Stimulated activated CD8-positive, alpha-beta memory T cell treated with anti-CD3 and anti-CD28 coated beads, Interleukin-4, amount 100 ng/mL, for 4 hours (primary cell): ENCODE results near the gene CECR2.

ENCODE experiments used
- DNase-seq, 2 donors: peaks; one replicate each; pipeline ENCODE4 v3.0.0-alpha.2; 2020; ENCODE audit warnings: low read depth in 2 of 2, low spot score in 1 of 2

The CECR2 gene

DNA sequence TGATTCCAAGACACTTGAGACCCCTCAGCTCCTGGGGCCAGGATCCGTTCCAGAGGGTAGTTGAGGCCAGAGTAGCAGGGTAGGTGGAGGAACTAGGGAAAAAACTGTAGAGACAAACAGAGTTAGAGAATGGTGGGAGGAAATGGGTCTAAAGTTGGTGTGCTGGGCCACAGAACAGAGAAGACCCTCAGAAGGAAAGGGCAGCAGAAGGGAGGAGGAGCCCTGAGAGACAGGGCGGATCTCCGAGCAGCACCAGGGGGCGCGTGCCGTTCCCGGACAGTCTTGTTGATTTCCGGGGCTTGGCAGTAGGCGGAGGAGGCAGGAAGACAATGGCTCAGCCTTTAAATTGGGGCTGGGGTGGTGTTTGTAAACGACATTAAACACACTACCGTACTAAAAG is 2.4 kb upstream of the CECR2 start:
- no peak for DNase-seq

DNA sequence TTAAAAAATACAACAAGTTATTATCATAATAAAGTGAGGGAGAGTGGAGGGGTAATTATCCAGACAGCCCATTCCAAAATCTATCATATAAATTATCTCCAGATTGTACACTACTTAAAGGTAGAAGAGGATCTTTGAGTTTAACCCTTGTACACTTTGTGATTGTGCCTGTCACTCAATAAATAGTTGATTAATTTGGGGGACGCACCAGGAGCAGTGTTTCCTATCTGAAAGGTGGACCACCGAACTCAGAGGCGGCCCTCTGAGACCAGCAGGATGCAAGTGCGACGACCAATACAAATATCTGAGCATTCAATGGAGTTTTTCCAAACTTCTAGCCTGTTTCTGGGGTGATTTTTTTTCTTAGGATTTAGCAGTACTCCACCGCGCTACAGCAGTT is 1.1 kb upstream of the CECR2 start:
- DNase-seq = no peak

DNA sequence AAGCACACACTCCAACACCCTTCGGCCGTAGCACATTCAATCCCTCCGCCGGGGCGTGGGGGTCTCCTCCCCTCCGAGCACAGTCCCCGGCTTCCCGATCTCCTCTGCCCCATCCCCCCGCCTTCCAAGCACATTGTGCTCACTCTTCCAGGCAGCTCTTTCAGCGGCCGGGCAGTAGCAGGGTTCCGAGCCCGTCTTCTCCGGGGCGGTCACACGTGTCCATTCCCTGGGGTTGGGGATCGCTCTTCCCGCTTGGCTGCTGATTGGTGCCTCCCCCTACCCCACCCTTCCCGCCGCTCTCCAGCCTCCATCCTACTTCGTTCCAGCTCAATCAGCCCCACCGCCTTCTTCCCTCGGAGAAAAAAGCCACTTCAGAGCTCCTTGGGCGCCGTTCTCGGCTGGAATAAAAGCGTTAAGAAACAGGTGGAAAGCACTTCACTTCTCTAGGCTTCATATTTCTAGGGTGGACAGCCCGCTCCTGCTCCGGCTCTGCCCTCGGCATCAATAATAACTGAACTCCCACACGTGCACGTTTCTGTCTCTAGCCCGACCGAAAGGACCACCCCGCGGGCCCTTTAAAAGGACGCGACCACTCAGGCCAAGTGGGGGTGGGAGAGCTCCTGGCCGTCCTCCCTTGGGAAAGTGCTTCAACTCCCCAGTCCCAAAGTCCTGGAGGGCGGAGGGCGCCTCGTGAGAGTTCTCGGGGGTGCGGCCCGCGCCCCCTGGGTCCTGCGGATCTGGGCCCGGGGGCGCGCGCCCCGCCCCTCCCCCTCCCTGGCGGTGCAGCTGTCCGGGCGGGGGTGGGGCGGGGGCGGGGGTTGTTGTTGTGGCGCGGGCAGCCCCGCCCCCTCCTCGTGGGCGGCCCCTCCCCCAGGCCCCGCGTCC is 464 bp upstream of the CECR2 start:
- no peak for DNase-seq

DNA sequence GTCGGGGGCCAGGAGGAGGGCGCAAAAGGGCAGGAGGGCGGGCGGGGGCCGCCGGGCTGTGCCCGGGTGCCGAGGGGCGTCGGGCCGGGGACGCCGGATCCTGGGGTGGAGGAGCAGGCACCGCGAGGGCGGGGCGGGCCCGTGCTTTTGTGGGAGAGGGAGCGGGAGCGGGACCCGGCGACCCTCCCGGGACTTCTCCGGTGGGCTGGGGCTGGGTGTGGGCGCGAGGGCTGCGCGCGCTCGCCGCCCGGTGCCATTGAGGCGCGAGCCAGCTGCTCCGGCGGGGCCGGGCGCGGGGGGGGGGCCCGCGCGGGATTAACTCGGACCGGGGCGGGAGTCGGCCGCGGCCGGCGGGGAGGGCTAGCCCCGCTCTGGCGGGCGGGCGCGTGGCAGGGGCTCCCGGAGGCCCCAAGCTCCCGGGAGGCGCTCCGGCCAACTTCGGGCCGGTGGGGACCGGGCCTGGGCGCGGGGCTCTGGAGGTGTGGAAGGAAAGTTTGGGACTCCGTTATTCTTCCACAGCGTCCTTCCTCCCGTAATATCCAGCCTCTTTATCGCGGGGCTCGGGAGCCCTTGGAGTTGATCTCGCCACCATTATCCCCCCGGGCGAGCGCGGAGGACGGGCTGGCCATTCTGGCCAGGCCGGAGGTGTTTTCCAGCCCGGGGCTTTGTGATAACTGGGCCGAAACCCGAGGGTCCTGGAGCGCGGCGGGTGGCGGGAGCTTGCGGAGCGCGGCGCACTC is 936 bp downstream of the CECR2 start:
- no peak for DNase-seq

DNA sequence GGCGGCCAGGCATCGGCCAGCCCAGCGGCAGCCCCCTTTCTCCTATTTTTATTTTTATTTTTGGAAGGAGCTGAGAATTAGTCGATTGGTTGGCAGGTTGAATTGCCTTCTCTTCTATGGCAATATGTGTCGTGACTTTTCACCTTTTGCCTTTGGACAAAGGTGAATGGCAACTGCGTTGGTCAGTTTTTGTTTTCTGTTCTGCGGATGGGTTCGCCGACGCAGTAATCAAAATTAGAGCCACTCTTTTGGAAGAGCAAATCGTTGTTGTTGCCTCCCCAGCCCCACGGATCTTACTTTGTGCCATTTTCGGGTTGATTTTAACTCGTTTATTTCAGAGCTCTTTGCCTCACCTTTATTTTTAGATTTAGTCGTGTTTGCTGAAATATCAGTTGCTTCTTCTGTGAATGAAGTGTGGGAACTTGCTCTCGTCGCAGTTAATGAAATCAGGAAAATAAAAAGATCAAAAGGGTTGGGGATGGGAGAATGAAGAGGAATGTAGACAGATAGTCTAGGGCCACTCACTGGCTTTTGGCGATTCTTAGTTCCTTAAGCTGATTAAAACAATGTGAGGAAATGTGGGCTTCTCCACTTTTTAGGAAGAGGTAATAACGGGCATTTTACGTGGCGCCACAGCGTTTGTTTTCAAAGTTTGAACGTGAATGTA is 1.6 kb downstream of the CECR2 start:
- no peak for DNase-seq

DNA sequence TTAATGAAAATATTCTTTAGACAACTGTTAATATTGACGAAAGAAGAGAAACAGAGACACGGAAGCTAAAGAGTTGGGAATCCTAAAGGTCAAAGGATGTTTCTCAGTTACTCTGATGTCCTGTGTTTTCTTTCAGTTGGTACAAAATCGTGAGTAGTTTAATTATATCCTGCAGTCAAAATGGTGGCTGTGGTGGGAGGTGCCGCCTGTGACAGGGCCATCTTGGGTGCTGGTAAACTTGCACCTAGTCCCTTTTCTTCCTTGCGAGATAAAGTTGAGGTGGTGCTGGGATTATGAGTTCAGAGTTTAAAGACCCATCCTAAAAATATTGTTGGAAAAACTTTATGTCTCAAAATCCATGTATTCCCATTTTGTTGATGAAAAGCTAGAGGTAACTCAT is 2.2 kb downstream of the CECR2 start:
- DNase-seq = no peak

DNA sequence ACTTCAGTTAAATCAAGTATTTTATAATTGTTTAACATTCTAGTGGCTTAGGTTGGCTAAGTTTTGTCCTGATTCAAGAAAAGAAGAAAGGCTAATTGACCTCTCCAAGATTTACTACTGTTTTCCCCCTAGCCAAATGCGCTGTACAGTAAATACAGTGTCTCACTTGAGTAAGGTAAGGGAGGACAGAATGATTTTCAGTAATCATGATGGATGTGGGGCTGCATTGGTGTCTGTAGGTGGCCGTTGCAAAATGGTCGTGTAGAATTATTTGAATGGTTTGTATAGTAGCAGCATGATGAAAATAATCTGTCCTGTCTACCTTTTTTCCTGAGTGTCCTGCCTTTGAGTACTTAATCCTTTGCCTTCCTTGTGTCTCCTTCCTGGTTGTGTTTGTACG is 4.6 kb downstream of the CECR2 start:
- DNase-seq = no peak

DNA sequence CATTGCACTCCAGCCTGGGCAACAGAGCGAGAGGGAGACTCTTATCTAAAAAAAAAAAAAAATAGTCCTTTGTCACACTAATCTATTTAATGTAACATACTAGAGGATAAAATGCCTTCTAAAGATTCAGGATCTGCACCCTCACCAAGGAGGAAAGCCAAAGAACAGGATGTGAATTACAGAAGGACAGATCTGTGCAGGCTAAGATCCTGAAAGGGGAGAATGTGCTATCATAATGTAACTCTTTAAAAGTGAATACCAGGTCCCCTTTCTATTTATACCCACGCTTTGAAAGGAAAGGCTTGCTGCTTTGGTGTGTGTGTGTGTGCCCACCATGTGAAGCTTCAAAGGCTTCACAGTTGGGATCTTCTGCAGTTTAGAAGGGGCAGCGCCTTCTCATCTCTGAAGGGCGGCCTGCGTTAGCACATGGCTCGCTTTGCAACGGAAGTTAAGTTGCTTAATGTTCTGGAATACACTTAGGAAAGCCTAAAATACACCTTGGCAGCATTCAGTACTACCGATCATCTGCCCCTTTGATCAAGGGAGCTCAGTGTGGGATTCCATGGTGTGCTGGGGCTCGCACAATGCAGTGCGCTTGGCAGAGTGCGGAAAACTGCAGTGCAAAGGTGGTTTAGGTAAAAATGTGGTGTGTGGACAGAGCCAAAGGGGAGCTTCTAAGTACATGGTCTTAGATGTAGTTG is 6.8 kb downstream of the CECR2 start:
- DNase-seq = no peak

DNA sequence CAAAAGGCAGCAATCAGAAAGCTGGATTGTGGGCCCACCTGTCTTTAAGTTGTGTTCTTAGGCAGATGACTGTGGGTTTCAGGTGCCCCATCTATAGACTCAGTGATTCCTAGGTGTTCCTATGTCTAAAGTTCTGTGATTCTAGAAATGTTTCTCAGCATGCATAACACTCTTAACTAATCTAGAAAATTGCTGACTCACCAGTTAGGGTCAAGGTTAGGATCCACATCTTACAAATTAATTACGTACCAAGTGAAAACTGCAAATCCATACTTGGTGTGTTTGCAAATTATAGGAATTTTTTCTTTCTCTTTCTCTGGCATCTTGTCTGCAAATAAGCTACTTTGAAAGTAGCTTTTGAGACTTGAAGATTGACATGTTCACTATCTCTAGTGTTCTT is 7.7 kb downstream of the CECR2 start:
- DNase-seq = no peak

DNA sequence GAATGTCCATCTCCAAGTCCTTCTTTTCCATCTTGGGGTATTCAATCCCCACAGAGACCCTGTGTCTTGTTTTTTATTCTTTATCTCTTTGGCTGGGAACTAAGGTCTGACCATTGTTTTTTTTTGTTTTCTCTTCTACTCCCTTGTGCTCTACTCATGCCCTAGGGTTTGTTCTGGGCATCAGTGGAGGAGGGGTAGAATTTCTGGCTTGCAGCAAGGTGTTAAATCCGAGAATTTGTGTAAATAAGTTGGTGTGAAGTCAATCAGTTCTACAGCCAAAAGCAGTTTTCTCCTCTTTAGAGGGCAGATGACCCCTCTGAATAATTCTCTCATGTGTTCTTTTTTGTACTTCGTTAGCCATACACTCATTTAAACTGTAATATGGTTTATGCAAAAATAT is 10.7 kb downstream of the CECR2 start:
- DNase-seq = no peak

DNA sequence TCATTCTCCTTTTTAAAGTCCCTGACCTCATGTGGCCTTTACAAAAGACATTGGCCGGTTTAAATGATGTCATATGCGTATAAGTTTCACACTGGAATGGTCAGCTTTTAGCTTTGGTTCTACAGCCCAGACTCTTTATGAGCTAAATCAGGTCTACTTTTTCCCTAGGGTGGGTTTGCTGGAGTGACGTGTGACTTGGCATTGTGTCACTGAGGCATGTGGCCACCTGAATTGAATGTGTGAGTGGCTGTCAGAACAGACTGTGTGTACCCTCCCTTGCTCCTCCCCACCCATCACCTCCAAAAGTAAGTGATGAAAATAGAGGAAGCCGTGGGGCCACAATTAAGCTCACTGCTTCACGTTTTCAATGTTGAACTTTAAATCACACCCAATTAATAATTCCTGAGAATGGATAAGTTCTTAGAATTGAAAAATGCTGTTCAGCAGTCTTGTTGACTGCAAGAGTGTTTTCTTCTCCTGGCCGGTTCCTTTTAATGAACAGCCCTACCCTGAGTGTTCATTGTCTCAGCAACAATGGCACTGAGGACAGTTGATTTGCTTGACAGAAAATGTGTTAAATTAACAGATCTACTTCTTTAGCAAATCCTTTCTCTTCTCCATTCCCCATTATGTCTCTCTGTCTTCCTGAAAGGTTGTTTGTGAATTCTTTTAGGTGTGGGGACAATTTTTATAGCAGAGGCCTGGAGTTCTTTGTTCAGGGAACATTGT is 11.3 kb downstream of the CECR2 start:
- DNase-seq = no peak

DNA sequence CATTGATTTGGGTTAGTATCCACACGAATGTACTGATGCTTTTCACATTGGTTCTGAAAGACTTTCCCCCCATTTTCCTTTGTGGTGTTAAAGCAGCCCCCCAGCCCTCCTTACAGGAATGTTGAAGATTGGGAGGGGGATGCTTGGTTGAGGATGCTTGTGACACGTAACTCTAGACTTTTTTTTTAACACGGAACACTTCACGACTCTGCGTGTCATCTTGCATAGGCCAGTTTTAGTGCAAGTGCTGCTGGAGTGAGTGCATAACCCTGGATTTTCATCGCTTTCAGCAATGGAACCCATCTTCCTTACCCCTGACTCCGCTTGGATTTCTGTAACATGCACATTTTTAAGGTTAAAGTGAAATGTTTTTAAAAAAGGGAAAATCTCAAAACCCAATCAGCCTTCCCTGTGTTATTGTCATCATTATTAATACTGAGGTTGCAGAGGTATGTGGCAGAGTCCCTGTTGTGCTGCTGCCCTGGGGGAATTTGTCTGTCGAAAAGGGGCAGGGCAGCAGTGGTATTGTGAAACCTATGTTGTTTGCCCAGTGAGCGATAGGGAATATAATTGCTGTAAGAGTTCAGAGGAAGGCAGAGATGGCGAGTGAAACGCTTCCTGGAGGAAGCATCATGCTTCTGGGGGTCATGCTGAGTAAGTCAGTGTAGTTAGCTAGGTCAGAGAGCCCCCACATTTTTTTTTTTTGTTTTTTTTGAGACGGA is 12.1 kb downstream of the CECR2 start:
- no peak for DNase-seq

DNA sequence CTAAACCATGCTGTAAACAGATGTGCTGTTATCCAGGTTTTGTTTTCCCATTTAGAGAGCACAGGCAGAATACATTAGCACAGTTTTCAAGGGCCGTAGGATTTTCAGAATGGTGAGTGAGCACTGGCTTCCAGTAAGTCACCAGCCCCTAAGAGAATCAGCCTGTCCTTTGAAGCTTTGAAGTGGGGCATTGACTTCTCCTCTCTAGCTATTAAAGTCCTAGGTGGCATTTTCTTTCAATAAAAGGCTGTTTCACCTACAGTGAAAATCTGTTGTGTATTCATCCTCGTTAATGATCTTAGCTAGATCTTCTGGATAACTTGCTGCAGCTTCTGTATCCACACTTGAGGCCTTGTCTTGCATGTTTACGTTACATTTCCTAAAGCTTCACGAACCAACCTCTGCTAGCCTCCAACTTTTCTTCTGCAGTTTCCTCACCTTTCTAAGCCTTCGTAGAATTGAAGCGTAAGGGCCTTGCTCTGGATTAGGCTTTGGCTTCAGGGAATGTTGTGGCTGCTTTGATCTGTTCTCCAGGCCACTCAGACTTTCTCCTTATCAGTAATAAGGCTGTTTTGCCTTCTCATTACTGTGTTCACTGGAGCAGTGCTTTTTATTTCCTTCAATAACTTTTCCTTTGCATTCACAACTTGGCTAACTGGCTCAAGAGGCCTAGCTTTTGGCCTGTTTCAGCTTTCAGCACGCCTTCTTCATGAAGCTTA is 15.5 kb downstream of the CECR2 start:
- DNase-seq = no peak

DNA sequence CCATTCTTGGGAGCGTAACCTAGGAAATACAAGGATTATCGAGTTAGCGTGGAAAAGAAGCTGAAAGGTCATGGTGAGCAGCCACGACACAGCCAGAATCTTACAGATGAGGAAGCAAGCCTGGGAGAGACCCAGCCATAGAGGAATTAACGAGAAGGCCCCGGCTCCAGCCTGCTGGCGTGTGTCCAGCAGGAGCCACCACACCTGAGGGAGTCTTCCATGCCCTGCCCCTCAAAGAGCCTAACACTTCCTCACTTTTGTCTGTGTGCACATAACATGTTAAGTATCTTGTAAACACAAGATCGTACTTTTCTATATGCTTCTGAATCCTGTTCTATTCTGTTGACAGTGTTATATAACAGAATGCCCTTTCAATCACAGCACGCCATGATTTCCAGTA is 18.1 kb downstream of the CECR2 start:
- no peak for DNase-seq

DNA sequence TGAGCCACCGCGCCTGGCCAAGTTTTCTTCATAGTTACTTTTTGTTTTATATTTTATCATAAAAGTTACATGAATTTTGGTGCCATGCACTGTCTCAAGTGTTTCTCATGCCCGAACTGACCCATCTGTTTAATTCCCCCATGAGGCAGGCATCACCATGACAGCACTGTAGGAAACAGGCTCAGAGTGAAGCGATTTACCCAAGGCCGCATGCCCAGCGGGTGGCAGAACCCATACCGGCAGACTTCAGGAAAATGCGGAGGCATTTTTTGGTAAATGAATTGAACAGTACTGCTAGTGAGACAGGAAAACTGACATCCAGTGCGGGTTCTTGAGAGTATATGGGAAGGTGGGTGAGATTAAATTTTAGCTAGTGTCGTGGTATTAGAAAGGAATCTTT is 19.0 kb downstream of the CECR2 start:
- DNase-seq = no peak

DNA sequence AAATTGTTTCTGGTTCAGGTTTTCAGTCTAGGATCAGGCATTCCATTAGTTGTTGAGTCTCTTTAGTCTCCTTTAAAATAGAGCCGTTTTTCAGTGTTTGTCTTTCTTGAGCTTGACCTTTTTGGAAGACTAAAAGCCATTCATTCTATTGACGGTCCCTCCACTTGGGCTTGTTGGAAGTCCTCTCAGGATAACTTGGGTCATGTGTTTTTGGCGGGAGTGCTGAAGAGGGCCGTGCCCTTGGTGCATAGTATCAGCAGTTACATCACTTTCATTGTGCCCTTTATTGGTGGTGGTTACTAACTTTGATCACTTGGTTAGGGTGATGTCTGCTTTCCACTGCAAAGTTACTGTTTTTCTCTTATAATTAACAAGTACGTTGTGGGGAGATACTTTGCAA is 20.8 kb downstream of the CECR2 start:
- no peak for DNase-seq

DNA sequence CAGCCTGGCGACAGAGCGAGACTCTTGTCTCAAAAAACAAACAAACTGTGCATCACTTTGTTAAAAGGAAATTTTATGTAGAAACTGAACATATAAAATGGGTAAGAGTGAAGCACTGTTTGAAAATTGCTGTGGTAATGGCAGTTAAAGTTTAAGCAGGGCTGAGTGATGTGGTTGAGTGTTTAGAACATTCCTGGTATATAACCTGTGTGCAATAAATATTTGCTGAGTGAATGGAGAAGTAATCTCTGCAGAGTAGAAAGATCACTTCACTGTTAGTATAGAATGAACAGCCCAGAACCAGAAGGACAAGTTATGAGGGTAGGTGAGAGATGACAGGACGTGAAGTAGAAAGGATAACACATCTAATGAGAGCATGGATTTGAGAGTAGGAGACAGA is 27.3 kb downstream of the CECR2 start:
- no peak for DNase-seq

DNA sequence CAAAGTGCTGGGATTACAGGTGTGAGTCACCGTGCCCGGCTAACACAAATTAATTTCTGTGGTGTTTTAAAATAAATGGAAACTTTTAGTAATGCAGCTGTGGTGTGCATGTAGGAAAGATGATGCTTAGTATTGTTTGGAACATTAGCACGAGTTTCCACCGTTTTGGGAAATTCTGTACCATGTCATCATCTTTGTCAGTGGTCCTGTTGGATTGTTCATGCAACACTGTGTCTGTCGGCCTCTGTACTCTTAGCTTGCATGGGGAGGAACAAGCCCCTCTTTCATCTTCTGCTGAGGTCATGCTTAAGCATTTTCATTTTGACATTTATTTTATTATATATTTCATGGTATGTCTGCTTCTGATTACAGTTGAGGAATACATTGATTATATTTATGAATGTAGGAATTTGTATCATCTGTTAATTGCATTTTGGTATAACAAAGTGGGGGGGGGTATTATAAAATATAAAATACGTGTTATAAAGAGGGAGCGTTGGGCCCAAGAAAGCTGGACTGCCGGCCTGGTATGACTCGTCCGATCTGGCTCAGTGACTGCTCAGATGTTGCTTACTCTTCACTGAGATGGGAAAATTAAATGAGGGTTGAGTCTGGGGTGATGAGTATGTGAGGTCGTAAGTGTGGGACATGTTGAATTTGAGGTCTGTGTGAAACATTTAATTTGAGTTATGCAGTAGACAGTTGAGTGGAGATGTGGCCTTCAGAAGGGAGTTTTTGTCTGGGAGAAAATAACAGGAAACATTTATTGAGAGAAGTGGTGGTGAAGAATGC is 28.7 kb downstream of the CECR2 start:
- DNase-seq = no peak

DNA sequence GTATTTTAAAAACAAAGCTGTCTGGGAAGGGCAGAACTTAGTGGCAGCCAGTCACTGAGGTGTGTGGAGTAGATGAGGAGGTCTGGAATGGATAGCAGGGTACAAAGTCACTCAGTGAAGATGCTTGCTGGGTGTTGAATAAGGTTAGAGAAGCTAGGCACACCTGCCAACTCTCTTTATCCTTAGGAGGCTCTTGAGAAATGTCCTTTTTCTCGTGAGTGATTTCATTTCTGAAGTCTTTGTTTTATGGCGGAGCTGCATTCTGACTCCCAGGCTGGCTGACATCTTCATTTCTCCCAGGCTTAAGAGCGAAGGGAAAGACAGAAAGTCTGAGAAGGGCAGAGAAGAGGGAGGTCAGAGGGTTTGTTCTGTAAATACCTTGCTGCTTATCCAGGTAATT is 31.0 kb downstream of the CECR2 start:
- no peak for DNase-seq
